WTC11 (cell line): ENCODE data around the gene ADGRL3.

ENCODE experiments used
- AR ChIP-seq: fragments of 250-450 bp; sonication (Bioruptor Pico); IDR thresholded peaks from 2 replicates; pipeline ENCODE4 v1.9.0; 2021; ENCODE audit warnings: mild to moderate bottlenecking
- CBFB ChIP-seq: sonication (generic); formaldehyde crosslinking; IDR thresholded peaks from 2 replicates; pipeline ENCODE4 v1.8.1; 2022; ENCODE audit warnings: mild to moderate bottlenecking, low read depth, missing genetic modification reagents
- CREB1 ChIP-seq: sonication (generic); formaldehyde crosslinking; IDR thresholded peaks from 2 replicates; pipeline ENCODE4 v1.8.0; 2023; ENCODE audit warnings: mild to moderate bottlenecking, missing genetic modification reagents
- CTCF ChIP-seq: fragments of 200-600 bp; IDR thresholded peaks from 2 replicates; pipeline ENCODE4 v1.8.0; 2022; ENCODE audit warnings: antibody characterized with exemption
- IRF1 ChIP-seq: sonication (generic); formaldehyde crosslinking; IDR thresholded peaks from 2 replicates; pipeline ENCODE4 v1.8.0; 2023; ENCODE audit warnings: missing genetic modification reagents
- TEAD1 ChIP-seq: sonication (generic); formaldehyde crosslinking; IDR thresholded peaks from 2 replicates; pipeline ENCODE4 v1.8.0; 2022; ENCODE audit warnings: mild to moderate bottlenecking, missing genetic modification reagents
- USF2 ChIP-seq: sonication (generic); formaldehyde crosslinking; IDR thresholded peaks from 2 replicates; pipeline ENCODE4 v1.8.1; 2023; ENCODE audit warnings: mild to moderate bottlenecking, missing genetic modification reagents, moderate library complexity
- ZBTB21 ChIP-seq: sonication (generic); formaldehyde crosslinking; IDR thresholded peaks from 2 replicates; pipeline ENCODE4 v1.8.1; 2023; ENCODE audit warnings: mild to moderate bottlenecking, missing genetic modification reagents, borderline replicate concordance
- TF ChIP-seq, protein P1 (sequence below): sonication (generic); formaldehyde crosslinking; IDR thresholded peaks from 2 replicates; pipeline ENCODE4 v1.8.0; 2022; ENCODE audit warnings: mild to moderate bottlenecking, missing genetic modification reagents
- TF ChIP-seq, protein P2 (sequence below): sonication (generic); formaldehyde crosslinking; IDR thresholded peaks from 2 replicates; pipeline ENCODE4 v1.8.0; 2022; ENCODE audit warnings: mild to moderate bottlenecking, missing genetic modification reagents
- TF ChIP-seq, protein P3 (sequence below): sonication (generic); formaldehyde crosslinking; IDR thresholded peaks from 2 replicates; pipeline ENCODE4 v1.8.1; 2023; ENCODE audit warnings: mild to moderate bottlenecking, missing genetic modification reagents
- TF ChIP-seq, protein P4 (sequence below): sonication (generic); formaldehyde crosslinking; IDR thresholded peaks from 2 replicates; pipeline ENCODE4 v1.8.1; 2022; ENCODE audit warnings: low read depth, mild to moderate bottlenecking, moderate library complexity, missing genetic modification reagents, borderline replicate concordance

GRCh38 chr4:61924131-61924530 lies 724.0 kb downstream of the ADGRL3 start:
- TF ChIP-seq, protein P1, sequence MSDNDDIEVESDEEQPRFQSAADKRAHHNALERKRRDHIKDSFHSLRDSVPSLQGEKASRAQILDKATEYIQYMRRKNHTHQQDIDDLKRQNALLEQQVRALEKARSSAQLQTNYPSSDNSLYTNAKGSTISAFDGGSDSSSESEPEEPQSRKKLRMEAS (CRISPR knock-in tag): no peak
- TF ChIP-seq ZBTB21 (CRISPR knock-in tag) (no peak), CTCF (no peak), IRF1 (CRISPR knock-in tag) (no peak), CREB1 (CRISPR knock-in tag) (no peak), CBFB (CRISPR knock-in tag) (no peak), AR (CRISPR knock-in tag) (no peak), USF2 (CRISPR knock-in tag) (no peak), TEAD1 (CRISPR knock-in tag) (no peak)
- TF ChIP-seq, protein P2, sequence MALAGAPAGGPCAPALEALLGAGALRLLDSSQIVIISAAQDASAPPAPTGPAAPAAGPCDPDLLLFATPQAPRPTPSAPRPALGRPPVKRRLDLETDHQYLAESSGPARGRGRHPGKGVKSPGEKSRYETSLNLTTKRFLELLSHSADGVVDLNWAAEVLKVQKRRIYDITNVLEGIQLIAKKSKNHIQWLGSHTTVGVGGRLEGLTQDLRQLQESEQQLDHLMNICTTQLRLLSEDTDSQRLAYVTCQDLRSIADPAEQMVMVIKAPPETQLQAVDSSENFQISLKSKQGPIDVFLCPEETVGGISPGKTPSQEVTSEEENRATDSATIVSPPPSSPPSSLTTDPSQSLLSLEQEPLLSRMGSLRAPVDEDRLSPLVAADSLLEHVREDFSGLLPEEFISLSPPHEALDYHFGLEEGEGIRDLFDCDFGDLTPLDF (CRISPR knock-in tag): no peak
- TF ChIP-seq, protein P3, sequence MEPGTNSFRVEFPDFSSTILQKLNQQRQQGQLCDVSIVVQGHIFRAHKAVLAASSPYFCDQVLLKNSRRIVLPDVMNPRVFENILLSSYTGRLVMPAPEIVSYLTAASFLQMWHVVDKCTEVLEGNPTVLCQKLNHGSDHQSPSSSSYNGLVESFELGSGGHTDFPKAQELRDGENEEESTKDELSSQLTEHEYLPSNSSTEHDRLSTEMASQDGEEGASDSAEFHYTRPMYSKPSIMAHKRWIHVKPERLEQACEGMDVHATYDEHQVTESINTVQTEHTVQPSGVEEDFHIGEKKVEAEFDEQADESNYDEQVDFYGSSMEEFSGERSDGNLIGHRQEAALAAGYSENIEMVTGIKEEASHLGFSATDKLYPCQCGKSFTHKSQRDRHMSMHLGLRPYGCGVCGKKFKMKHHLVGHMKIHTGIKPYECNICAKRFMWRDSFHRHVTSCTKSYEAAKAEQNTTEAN: no peak
- TF ChIP-seq, protein P4, sequence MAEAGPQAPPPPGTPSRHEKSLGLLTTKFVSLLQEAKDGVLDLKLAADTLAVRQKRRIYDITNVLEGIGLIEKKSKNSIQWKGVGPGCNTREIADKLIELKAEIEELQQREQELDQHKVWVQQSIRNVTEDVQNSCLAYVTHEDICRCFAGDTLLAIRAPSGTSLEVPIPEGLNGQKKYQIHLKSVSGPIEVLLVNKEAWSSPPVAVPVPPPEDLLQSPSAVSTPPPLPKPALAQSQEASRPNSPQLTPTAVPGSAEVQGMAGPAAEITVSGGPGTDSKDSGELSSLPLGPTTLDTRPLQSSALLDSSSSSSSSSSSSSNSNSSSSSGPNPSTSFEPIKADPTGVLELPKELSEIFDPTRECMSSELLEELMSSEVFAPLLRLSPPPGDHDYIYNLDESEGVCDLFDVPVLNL: no peak
